G401 (cell line): ENCODE measurements around the gene ATXN7. TPM values are rescaled to one million over a fixed set of nuclear protein-coding genes. Genes with fewer than 3 reads are reported as not detected.
A peak's percentile ranks its signal among the peaks of the same experiment; 100 is the strongest.

Source experiments
- DNase-seq: peaks from one replicate; pipeline ENCODE4 v3.0.0-alpha.2; 2015; ENCODE audit warnings: low spot score
- in situ Hi-C: cut with HindIII; loops from 2 replicates; pipeline ENCODE4 v1.10.0; 2016; ENCODE audit warnings: low sequenced_read_pairs, mixed read lengths
- total RNA-seq: library from RNA; depleted of rRNA; stranded (reverse); fragments of >200 nt; shearing (Covaris generic); gene quantifications from 2 replicates; pipeline ENCODE4 v1.2.3, GENCODE V29; 2014

ATXN7 gene
- total RNA-seq, 1 experiment from 2014 or later, result 5.8 TPM

DNA sequence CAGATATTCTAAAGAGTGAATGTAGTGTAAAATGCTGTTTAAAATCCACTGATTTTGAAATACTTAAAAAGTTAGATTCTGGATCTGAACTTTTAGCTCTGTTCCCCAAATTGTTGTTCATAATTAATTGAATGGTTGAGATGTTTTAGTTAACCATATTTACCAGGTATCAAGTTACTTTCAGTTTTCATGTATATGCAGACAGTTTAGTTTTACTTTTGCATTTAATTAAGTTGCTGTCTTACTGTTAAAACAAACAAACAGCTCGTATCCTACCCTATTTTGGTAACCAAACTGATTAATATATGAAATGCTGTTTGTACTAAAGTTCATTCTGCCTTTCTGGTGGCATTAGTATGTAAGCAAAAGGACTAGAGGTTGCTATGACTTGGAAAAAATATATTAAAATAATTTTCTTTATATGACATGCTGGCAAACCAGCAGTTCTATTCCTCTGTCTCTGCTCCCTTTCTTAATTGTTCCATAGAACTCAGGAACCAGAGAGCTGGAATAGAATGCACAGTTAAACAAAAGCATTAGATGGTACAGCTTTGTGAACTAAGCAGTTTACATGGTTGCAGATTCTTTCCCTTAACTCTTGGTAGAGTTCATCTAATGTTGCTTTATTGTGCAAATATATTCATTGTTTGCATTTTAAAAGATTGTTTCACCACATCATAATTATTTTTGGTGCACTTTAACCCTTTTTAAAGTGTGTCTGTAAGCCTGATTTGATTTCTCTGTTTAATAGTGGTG, 88.0 kb downstream of the ATXN7 start:
- DNase-seq, result no peak
- in situ Hi-C loops, result no loop called here

DNA sequence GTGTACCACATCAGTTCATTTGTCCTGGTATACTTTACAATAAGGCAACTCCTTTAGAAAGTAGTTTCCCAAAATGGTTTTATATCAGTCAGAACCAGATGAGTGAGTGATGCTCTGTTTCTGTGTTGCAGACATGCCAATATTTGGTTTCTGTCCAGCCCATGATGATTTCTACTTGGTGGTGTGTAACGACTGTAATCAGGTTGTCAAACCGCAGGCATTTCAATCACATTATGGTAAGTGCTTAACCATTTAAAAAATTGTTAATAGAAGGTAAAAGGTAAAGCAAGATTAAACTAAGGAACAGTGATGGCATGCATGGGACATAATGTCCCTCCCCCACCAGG, 88.6 kb downstream of the ATXN7 start:
- no peak for DNase-seq
- in situ Hi-C loops, result no loop called here

DNA sequence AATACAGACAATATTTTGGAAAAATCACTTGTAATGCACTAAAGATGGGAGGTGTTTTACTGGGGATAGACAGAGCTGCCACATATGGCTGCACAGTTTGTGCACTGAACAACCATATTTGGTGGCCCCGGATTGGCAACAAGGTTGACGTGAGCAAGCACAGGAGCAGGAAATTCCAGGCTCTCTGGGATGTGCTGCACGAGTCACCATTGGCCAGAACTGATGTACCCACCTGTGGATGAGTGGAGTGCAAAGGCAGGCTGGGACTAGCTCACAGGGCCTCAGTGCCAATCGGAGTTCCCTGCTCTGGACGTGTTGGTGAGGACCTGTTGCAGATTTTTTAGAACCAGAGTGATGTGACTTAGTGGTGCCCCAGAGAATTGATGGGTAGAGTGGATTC, 90.5 kb downstream of the ATXN7 start:
- DNase-seq, result no peak
- in situ Hi-C loops, result no loop called here

DNA sequence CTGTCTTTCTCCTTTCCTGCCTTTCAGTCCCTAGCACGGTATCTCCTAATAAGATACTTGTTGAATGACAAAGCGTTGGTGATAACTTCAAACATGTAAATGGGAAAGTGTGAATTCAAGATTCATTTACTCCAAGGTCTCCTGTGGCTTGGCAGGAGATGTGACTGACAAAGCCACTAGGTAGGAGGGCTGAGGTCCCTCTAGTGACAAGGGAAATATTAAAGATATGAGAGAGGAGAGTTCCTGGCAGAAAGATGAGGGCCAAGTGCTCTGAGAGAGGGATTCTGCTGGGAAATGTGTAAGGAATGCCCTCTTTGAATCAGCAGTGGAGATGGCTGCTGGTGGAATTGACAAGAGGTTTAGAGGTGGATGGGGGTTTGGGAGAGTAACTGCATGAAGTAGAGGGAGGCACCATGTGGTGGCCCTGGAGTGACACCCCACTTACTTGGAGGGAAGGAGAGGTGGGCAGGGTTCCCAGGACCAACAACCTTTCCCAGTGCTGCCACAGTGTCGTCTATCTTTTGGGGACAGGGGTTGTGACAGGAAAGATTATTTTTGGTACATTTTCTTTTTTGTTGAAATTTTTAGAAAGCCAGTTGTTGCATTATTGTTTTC, 91.5 kb downstream of the ATXN7 start:
- no peak for DNase-seq
- in situ Hi-C loops, result no loop called here

DNA sequence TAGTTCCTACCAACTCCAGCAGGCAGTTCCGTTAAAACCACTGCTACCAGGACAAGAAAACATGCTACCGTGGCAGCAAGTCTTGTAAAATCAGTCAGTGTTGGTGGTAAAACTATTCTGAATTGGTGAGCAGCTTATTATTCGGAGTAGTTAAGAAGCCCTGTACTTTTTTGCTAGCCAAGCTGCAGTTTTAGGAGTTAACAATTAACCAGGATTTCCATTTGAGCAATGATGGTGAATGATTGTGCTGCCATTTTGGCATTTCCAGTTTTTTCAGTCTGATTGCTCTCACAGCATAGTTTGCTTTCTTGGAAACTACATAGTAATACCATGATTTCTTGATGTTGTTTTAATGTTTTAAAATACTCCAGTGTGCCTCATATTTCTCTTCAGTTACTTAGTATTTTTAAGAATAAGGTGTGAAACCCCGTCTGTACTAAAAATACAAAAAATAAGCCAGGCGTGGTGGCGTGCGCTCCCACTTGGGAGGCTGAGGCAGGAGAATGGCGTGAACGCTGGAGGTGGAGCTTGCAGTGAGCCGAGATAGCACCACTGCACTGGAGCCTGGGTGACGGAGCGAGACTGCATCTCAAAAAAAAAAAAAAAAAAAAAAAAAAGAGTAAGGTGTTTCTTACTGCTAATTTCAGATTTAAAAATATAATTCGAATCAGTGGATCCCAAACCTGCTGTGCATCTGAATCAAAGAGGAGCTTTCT, 92.3 kb downstream of the ATXN7 start:
- in situ Hi-C loops, result no loop called here
- no peak for DNase-seq

DNA sequence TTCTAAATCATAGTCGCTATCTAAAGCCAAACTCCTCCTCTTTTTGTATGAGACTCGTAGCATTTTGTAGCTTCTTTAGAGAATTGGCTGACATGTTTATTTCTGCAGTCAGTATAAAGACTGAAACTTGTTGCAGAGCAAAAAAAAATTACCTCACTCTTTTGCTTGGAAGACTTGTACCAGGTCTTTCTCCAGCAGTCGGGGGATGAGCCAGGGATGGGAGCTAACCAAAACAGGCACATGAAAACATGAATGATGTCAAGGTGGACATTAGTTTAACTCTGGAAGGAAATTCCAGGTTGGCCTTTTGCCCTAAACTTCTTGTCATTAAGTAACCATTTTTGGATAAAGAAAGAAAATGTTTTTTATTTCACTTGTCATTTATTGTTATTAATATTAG, 95.5 kb downstream of the ATXN7 start:
- DNase-seq, result no peak
- in situ Hi-C loops, result no loop called here

DNA sequence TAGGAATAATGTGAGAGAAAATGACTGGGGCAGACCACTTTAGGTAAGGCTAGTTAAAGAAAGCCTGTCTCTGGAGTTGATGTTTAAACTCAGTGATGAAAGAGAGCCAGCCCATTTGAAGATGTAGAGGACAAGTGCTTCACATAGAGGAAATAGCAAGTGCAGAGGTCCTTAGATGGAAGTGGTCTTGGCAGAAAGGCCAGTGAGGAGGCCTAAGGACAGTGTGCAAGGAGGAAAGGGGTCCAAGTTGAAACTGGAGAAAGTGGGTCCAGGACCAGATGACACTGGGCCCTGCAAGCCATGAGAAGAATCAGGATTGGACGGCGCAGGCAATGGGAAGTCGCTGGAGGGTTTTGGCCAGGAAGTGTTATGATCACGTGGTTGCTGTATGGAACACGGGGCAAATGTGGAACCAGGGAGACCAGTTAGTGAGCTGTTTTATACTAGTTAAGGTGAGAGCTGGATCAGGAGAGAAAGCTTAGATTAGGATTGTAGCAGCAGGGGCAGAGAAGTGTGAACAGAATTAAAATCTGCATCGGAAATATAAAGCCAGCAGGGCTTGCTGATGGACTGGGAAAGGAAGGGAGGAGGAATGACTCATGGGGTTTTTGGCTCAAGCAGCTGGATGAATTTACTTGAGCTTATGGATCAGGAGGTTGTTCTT, 96.5 kb downstream of the ATXN7 start:
- in situ Hi-C loops, result no loop called here
- DNase-seq, result peak; percentile 74

DNA sequence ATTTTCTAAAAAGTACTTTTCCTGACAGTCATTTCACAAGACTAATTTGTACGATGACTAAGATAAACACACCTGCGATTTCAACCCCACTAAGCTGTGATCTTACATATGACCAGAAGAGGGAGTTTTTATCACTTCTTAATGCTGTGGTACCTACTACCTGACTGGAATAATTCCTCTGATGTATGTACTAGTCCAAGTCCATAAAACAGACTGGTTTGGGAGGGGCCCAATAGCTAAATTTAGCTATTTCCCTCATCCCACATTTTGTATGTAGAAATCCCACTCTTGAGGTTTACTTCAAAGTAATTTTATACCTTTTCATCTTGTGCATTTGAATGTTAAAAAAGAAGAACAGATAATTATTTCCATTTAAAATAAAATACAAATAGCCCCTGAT, 98.2 kb downstream of the ATXN7 start:
- DNase-seq, result peak; percentile 81
- in situ Hi-C loops, result no loop called here

DNA sequence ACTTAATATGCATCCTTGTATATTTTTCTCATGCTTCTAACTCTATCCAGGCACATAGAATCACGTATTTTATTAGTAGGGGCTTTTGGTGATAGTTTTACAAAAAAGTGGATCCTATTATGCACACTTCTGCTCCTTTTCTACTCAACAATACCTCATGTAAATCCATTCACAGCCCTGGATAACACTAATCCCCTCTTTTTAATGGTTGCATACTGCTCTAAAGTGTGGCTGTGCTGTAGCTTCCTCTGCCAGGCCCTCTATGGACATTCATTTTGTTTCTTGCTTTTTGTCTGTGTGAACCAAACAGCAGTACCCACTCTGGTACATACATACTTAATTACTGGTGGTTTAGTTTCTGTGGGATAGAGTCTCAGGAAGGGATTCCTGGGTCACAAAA, 99.8 kb downstream of the ATXN7 start:
- in situ Hi-C loops, result no loop called here
- DNase-seq, result no peak

DNA sequence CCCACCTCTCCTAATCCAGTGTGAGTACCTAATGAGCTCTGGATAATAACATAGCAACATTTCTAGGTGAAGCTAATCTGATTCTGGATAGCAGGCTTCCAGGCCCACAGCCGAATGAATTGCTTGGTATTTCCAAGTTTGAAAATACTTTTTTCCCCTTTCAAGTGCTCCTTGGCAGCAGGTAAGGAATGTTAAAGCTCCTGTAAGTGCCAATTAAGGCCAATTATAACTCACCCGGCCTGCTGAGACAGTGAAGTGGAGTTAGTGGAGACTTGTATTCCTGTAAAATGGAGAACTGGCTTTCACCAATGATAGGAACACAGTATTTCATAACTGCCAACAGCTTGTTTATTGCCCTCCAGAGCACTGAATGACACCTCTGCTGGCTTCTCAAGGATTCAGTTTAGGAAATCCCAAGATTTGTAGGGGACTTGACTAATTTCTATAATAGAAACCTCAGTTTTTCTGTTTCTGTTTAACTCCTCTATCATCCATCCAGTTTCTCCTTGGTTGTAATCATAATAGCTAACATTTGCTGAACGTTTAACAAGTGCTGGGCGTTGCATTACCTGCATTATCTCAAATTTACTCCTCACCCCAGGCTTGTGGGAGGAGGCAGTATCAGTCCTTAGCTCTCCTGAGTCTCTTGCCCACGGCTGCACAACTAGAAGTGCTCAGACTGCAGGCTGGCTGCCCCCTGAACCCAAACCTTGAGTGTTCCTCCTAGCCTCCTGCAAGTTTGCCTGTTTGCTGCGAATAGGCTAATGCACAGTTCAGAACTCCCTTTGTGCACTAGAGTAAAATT, 101.2 kb downstream of the ATXN7 start:
- DNase-seq, result no peak
- in situ Hi-C loops, result no loop called here

DNA sequence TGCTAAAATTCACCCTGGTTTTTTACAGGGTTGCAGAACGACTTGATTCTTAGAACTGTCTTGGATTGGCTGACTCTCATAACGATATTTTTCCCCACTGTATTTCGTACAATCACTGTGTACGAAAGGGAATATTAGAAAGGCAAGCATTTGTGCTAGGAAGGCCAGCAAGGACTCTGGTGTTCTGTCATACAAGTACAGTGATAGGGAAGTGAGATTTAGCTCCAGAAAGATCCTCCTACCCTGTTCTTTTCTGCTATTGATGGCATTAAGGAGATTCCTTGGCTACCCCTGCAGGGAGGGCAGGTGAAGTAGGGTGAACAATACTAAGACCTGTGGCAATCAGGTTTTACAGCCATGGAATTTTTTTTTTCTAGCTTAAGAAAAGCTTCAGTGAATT, 102.3 kb downstream of the ATXN7 start:
- in situ Hi-C loops, result no loop called here

DNA sequence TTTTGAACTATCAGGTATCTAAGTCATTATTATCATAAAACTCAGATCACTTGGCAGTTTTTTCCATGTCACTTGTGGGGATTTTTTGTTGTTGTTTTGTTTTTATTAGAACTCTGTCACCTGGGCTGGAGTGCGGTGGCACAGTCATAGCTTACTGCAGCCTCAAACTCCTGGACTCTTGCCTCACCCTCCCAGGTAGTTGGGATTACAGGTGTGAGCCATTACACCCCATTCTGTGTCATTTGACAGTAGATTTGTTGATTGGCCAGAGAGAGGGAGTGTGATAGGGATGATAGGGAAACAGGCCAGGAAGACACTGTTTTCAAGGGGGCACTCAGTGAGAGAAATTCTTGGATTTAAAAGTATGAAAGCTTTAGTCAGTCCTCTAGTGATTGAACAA, 103.2 kb downstream of the ATXN7 start:
- no peak for DNase-seq
- in situ Hi-C loops, result no loop called here

More for the DNA sequence above, 102.3 kb downstream of the ATXN7 start:
- DNase-seq, result no peak

DNA sequence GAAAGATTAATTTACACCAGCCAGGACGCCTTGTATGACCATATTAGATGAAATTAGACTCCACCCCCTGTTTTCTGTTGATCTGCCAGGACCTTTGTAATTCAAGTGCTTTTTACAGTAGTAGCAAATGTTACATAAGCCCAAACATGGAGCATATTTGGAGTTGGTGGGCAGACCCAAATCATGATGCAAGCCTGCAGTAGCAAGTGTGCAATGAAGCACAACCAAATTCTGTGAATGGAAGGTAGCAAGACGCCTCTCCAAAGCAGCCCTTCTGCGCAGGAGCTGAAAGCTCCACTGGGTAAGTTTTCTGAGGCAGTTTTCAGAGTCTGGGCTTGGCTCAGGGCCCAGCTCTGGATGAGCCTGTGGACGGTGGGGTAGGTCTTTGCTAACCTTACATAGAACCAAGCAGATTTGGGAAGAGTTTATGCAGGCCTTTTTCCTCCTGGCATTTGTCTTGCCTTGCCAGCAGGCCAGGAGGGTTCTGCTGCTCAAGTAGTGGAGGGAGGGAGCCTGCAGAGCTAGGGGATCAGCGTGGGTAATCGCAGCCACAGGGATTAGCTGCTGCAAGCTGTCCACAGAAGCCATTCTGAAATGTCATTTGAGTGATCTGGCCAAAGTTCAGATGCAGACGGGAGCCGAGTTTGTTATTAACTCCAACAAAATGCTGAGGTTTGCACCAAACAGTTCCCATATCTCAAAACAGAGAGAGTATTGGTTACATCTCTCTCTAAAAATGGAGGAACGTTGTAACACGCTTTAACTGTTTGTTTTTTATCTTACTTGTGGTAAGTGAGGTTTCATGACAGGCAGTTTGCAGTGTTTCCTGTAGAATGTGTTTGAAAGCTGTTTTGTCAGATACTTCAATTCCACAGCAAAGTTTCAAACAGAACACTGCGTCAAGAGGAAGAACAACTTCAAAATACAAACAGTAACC, 104.3 kb downstream of the ATXN7 start:
- in situ Hi-C loops, result no loop called here

DNA sequence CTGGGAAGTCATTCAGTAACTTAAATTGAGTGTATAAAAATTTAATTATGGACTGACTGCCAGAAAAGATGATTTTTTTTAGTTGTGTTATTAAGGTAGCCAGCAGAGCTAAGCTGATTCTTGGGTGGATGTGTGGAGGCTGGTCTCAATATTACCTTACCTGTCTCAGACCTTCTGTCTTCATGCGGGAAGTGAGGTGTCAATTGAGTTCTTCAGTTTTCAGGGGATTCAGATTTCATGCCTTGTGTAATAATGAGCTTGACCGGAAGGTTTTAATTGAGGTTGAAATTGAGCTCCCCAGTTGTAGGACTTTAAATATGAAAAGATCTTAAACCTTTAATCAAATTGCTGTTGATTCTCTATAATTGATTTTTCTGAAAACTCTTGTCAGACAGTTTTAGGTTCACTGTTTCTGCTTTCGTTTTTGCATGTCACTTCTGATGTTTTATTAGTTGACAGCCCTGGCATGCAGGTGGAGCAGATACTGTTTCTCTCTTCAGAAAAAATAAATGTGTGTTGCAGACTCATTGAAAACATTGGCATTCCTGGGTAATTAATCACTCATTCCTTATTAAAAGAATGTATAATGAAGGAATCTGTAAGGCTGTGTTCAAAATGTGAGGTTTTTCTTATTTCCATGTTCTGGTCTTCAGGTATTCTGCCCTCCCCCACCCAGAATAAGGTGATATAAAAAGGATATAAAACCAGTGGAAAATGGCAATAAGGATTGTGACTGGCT, 105.1 kb downstream of the ATXN7 start:
- DNase-seq, result peak; percentile 29
- in situ Hi-C loops, result no loop called here

More for the DNA sequence above, 104.3 kb downstream of the ATXN7 start:
- DNase-seq, result peak; percentile 86

DNA sequence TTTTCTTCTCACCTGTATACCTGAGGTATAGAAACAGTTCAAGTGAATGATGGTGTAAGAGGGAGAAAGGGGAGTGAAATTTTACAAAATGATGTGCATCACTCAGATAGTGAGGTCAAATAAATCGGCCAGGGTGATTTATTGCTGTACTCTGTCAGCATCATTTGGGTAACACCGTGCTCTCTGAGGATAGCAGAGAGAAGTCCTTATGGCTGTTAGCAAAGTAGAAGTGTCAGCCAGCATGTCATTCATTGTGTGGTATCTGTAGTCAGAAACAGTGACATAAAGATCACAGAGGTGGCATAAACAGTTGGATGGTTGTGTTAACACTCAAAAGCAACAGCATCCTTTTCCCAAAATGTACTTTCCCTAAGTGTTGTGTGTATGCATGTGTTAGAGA, 106.2 kb downstream of the ATXN7 start:
- DNase-seq, result peak; percentile 56
- in situ Hi-C loops, result no loop called here

DNA sequence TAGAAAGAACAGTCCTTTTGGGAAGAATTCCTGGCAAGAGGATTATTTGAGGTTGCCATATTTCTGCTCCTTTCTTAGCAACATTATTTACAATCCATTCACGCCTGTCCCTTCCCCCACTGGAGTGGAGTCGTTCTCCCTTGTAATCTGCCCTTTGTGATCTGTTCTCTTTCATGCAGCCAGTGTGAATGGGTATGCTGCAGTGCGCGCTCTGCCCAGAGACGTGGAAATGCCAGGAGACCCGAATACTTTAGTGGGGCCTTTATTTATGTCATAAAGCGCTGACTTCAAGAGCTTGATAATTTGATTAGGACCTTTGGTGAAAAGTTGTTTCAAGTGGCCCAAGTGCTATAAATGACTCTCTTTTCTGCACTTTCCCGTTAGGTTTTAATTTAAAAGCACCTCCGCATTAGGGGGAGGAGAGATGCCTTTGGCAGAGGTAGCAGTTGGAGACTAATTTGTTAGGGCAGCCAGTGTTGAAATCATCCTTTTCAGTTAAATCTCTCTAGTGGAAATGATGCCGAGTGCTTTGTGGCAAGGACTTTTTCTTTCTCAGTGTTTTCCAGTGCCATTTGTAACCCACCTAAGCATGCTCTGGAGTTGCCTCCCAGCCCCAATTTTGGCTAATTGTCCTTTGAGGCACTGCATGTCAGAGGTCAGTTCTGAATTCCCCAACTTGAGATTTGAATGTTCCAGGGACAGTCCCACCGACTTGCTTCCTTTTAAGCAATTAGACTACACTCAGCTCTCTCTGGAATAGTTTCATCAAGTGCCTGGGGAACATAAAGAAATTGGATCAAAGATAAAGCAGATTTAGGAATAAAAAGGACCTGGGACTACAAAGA, 107.2 kb downstream of the ATXN7 start:
- in situ Hi-C loops, result no loop called here
- DNase-seq, result peak; percentile 64

DNA sequence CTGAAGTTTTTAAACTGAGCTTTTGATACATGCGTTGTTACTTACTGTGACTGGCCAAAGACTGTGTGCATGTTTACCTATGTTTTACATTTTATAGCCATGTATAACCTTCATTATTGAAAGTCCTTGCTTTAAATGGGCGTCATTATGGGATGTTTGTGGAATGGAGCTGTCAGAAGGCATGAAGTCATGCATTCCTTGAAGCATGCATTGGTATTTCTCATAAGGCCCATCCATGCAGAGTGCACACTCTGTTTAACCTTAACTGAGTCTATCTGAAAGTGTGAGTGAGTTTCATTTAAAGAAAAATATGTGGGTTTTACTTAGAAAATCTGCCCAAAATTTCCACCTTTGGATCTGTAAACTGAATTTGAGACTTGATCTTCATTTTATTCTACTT, 108.5 kb downstream of the ATXN7 start:
- in situ Hi-C loops, result no loop called here
- no peak for DNase-seq
